ENCODE measurements around the gene SPATS2L.

Gene SPATS2L

DNA sequence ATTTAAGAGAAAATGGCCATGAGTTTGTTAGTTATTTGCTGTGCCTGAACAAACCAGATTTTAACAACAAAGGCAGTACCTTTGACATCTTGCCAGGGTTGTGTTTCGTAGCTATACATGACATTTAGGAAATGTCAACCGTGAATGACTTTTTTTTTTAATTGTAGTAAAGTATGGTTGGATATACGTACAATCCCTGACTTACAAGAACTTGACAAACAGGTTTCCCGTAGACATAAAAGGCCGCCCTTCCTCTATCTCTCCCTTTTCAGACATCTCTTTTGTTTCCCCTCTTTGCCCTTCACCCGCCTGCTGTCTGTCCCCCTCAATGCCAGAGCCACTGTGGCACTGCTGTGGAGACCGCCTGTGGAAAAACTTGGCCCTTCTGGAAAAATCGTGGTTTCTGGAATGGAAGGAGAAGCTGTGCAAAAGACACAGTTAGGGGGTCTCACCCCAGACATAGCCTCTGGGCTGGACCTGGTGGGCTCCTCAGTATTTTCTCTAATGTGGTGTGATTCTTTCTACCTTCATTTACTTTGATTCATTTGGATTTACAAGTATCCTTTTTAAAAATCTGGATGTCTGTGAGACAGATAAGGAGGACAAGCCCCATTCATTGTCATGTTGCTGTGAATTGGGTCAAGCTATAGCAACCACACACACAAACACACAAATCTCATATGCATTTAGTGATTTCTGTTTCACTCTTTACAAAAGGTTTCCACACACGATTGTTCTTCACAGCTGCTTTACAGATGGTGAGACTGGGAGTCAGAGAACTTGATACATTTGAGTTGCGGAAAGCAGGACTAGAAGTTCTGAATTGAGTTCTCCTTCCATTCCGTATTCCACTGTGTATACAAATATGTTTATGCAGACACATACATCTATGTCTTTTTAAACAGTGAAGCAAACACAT is 48.6 kb downstream of the SPATS2L start:
- DNase-seq (ENCODE audit: low read depth): no peak
- H3K4me3 ChIP-seq (ENCODE audit: low read depth, low read length): no peak overlapping the region
- TF ChIP-seq MYC (IDR thresholded peaks at IDR 0.05; ENCODE audit: low read depth, low read length) (no peak), POLR2A (IDR thresholded peaks at IDR 0.05; ENCODE audit: extremely low read depth, insufficient read length) (no peak)
- TF ChIP-seq, protein P1, sequence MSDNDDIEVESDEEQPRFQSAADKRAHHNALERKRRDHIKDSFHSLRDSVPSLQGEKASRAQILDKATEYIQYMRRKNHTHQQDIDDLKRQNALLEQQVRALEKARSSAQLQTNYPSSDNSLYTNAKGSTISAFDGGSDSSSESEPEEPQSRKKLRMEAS (IDR thresholded peaks at IDR 0.05; ENCODE audit: low read depth, low read length): no peak
- TF ChIP-seq, protein P2, sequence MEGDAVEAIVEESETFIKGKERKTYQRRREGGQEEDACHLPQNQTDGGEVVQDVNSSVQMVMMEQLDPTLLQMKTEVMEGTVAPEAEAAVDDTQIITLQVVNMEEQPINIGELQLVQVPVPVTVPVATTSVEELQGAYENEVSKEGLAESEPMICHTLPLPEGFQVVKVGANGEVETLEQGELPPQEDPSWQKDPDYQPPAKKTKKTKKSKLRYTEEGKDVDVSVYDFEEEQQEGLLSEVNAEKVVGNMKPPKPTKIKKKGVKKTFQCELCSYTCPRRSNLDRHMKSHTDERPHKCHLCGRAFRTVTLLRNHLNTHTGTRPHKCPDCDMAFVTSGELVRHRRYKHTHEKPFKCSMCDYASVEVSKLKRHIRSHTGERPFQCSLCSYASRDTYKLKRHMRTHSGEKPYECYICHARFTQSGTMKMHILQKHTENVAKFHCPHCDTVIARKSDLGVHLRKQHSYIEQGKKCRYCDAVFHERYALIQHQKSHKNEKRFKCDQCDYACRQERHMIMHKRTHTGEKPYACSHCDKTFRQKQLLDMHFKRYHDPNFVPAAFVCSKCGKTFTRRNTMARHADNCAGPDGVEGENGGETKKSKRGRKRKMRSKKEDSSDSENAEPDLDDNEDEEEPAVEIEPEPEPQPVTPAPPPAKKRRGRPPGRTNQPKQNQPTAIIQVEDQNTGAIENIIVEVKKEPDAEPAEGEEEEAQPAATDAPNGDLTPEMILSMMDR (IDR thresholded peaks at IDR 0.05; ENCODE audit: low read depth, low read length): no peak

DNA sequence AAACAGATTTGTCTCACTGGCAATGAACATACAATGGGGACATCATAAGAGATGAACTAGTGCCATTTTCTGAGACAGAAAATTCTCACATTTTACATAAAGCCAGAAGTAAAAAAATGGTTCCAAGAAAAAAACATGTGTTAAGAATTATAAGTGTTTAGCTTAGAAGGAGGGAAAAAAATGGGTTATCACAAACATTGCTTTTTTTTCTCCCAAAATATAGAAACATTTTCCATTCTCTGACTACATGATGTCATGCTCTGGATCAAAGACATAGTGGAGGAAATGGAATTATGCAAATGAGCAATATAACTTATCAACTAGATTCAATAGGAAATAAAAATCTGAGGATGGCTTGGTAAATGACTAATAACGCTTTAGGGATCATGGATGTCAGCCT is 49.8 kb downstream of the SPATS2L start:
- no peak for DNase-seq (ENCODE audit: low read depth)
- H3K4me3 ChIP-seq (ENCODE audit: low read depth, low read length): no peak overlapping the region
- TF ChIP-seq MYC (IDR thresholded peaks at IDR 0.05; ENCODE audit: low read depth, low read length): no peak
- TF ChIP-seq, protein P2 (IDR thresholded peaks at IDR 0.05; ENCODE audit: low read depth, low read length): no peak
- TF ChIP-seq POLR2A (IDR thresholded peaks at IDR 0.05; ENCODE audit: extremely low read depth, insufficient read length): no peak
- TF ChIP-seq, protein P1 (IDR thresholded peaks at IDR 0.05; ENCODE audit: low read depth, low read length): no peak

DNA sequence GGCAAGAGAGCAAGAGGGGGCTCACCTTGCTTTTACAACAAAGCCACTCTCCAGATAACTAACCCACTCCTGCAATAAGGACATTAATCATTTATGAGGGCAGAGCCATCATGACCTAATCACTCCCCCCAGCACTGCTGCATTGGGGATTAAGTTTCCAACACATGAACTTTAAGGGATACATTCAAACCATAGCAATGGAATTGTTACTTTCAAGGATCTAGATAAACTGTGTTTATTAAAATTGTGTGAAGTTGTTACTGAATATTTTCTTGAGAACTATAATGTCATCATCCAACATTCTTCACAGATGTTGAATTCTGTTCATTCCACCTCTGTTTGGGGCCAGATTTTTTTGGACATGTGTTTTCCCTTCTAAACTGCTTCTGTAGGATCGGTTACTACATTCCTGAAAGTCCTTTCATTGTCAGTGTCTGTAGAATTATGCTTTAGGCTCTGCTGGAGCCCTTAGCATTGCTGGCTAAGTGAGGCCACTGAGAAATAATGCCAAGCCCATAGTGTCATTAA is 50.4 kb downstream of the SPATS2L start:
- TF ChIP-seq, protein P1 (IDR thresholded peaks at IDR 0.05; ENCODE audit: low read depth, low read length): no peak
- no peak for TF ChIP-seq MYC (IDR thresholded peaks at IDR 0.05; ENCODE audit: low read depth, low read length)
- no peak for TF ChIP-seq POLR2A (IDR thresholded peaks at IDR 0.05; ENCODE audit: extremely low read depth, insufficient read length)
- TF ChIP-seq, protein P2 (IDR thresholded peaks at IDR 0.05; ENCODE audit: low read depth, low read length): no peak
- no peak overlapping the region for H3K4me3 ChIP-seq (ENCODE audit: low read depth, low read length)
- DNase-seq (ENCODE audit: low read depth): no peak

DNA sequence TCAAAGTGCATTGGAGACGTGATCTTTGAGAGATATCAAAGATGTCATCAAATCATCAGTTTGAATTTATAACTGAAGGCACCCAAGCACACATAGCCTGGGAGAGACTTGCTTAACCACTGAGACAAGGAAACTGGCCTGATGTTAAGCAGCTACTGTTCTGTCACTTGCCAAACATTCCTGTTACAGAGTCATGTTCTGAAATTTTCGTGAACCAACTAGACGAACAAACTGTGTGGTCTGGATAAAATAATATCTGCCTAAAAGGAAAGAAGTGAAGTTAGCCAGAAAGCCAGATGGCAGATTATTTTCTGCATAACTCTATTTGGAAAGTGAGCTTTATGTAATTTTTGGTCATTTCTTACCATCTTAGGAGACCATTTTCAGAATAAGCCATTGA is 51.4 kb downstream of the SPATS2L start:
- TF ChIP-seq POLR2A (IDR thresholded peaks at IDR 0.05; ENCODE audit: extremely low read depth, insufficient read length) (no peak), MYC (IDR thresholded peaks at IDR 0.05; ENCODE audit: low read depth, low read length) (no peak)
- TF ChIP-seq, protein P2 (IDR thresholded peaks at IDR 0.05; ENCODE audit: low read depth, low read length): no peak
- TF ChIP-seq, protein P1 (IDR thresholded peaks at IDR 0.05; ENCODE audit: low read depth, low read length): no peak
- DNase-seq (ENCODE audit: low read depth): no peak
- no peak overlapping the region for H3K4me3 ChIP-seq (ENCODE audit: low read depth, low read length)

DNA sequence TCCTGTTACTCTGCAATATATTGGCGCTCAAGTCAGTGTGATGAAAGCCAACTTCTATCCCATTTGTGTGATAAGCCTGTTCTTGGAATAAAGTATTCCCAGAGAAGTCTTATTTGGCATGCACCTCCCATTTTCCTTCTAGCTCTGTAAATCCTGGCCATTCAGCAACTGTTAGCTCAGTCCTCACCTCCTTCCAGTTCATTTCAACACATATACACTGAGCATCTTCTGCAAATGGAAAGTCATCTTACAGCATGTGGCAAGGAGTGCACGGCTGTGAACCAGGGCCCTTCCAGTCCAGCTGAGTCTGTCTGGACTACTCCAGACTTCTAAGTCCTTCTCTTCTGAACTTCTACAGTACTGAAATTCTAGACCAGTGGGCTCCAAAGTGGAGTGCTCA is 53.1 kb downstream of the SPATS2L start:
- H3K4me3 ChIP-seq (ENCODE audit: low read depth, low read length): no peak overlapping the region
- TF ChIP-seq, protein P2 (IDR thresholded peaks at IDR 0.05; ENCODE audit: low read depth, low read length): no peak
- no peak for TF ChIP-seq MYC (IDR thresholded peaks at IDR 0.05; ENCODE audit: low read depth, low read length)
- TF ChIP-seq, protein P1 (IDR thresholded peaks at IDR 0.05; ENCODE audit: low read depth, low read length): no peak
- no peak for TF ChIP-seq POLR2A (IDR thresholded peaks at IDR 0.05; ENCODE audit: extremely low read depth, insufficient read length)
- no peak for DNase-seq (ENCODE audit: low read depth)
